Panc1 (cell line): ENCODE data around the gene MN1.

ENCODE experiments used
- POLR2AphosphoS5 ChIP-seq: IDR thresholded peaks from 2 replicates; pipeline ENCODE4 v1.6.1; 2012; ENCODE audit warnings: mild to moderate bottlenecking, low read depth, low read length, moderate library complexity
- TF ChIP-seq, protein P1 (sequence below): fragments of 450-650 bp; IDR thresholded peaks from 2 replicates; pipeline ENCODE4 v1.5.1; 2017; ENCODE audit warnings: mild to moderate bottlenecking

DNA sequence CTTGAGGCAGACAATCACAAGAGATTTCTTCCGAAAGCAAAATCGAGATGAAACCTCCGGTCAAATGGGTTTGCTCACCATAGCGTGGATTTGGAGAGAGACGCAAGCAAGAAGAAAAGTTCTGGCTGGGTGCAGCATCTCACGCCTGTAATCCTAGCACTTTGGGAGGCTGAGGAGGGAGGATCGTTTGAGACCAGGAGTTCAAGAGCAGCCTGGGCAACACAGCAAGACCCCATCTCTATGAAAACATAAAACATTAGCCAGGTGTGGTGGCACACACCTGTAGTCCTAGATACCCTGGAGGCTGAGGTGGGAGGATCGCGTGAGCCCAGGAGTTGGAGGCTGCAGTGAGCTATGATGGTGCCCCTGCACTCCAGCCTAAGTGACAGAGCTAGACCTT, 24.4 kb downstream of the MN1 start:
- TF ChIP-seq, protein P1, sequence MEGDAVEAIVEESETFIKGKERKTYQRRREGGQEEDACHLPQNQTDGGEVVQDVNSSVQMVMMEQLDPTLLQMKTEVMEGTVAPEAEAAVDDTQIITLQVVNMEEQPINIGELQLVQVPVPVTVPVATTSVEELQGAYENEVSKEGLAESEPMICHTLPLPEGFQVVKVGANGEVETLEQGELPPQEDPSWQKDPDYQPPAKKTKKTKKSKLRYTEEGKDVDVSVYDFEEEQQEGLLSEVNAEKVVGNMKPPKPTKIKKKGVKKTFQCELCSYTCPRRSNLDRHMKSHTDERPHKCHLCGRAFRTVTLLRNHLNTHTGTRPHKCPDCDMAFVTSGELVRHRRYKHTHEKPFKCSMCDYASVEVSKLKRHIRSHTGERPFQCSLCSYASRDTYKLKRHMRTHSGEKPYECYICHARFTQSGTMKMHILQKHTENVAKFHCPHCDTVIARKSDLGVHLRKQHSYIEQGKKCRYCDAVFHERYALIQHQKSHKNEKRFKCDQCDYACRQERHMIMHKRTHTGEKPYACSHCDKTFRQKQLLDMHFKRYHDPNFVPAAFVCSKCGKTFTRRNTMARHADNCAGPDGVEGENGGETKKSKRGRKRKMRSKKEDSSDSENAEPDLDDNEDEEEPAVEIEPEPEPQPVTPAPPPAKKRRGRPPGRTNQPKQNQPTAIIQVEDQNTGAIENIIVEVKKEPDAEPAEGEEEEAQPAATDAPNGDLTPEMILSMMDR: no peak
- no peak for TF ChIP-seq POLR2AphosphoS5
